A673 (cell line): Measurements from ENCODE around the gene AFAP1. TPM values are rescaled to one million over a fixed set of nuclear protein-coding genes. Genes with fewer than 3 reads are reported as not detected.

Source experiments
- BruUV-seq: library from RNA; stranded (reverse); fragments of 400-500 nt; replicated peaks from 2 replicates; lab custom pipeline; 2021; lab: Mats Ljungman, UMichigan
- CTCF ChIA-PET: fragments of 300-600 bp; sonication (Branson Sonifier 250); formaldehyde crosslinking; loops from one replicate; lab custom pipeline; 2022; ENCODE audit warnings: antibody characterized with exemption; lab: Charles Lee
- POLR2A ChIA-PET: fragments of 300-600 bp; sonication (Branson Sonifier 250); formaldehyde crosslinking; loops from one replicate; lab custom pipeline; 2022; ENCODE audit warnings: antibody characterized with exemption; ENCODE audit not compliant: low non-redundant PET; lab: Charles Lee
- DNase-seq: peaks from one replicate; pipeline ENCODE4 v3.0.0-alpha.2; 2015; ENCODE audit warnings: low spot score
- H3K27ac ChIP-seq: fragments of 200-600 bp; sonication (generic); 2 replicates; pipeline ENCODE4 v1.5.1; 2016; ENCODE audit warnings: mixed run types, low read depth, mild to moderate bottlenecking, mixed read lengths, antibody characterized with exemption, low read length; ENCODE audit not compliant: poor library complexity, severe bottlenecking
- H3K27me3 ChIP-seq: fragments of 200-600 bp; sonication (generic); replicated peaks from 2 replicates; pipeline ENCODE4 v1.6.1; 2017; ENCODE audit warnings: mixed run types, low read depth, mild to moderate bottlenecking, mixed read lengths, antibody characterized with exemption, low read length; ENCODE audit not compliant: insufficient read depth, poor library complexity
- H3K36me3 ChIP-seq: fragments of 200-600 bp; sonication (generic); 2 replicates; pipeline ENCODE4 v1.6.1; 2016; ENCODE audit warnings: mixed run types, mild to moderate bottlenecking, mixed read lengths, antibody characterized with exemption, low read length; ENCODE audit not compliant: insufficient read depth, poor library complexity, severe bottlenecking
- H3K4me1 ChIP-seq: fragments of 200-600 bp; sonication (generic); 2 replicates; pipeline ENCODE4 v1.6.1; 2017; ENCODE audit warnings: mixed run types, mild to moderate bottlenecking, mixed read lengths, antibody characterized with exemption, low read length; ENCODE audit not compliant: insufficient read depth, poor library complexity, severe bottlenecking
- H3K4me3 ChIP-seq: fragments of 200-600 bp; sonication (generic); 2 replicates; pipeline ENCODE4 v1.5.1; 2016; ENCODE audit warnings: low read depth, mixed run types, mild to moderate bottlenecking, mixed read lengths, low read length; ENCODE audit not compliant: poor library complexity, severe bottlenecking
- H3K9me3 ChIP-seq: fragments of 200-600 bp; sonication (generic); 2 replicates; pipeline ENCODE4 v1.6.1; 2016; ENCODE audit warnings: mixed run types, low read depth, mild to moderate bottlenecking, mixed read lengths, antibody characterized with exemption, low read length; ENCODE audit not compliant: poor library complexity, severe bottlenecking
- EZH2 ChIP-seq: fragments of 200-600 bp; sonication (generic); IDR thresholded peaks from 2 replicates; pipeline ENCODE4 v1.6.1; 2017; ENCODE audit warnings: borderline replicate concordance, low read depth, mild to moderate bottlenecking, mixed read lengths, antibody characterized with exemption, low read length; ENCODE audit not compliant: poor library complexity, severe bottlenecking
- intact Hi-C: fragments of 100-400 bp; cut with micrococcal nuclease; formaldehyde crosslinking; loops from one replicate; pipeline ENCODE4 v1.10.0; 2022; ENCODE audit not compliant: unreplicated experiment
- total RNA-seq: library from RNA; stranded (reverse); gene quantifications from 2 replicates; pipeline ENCODE4 v1.2.3, GENCODE V29; 2021
- TF ChIP-seq, protein P1 (sequence below): fragments of 300-800, 200-600 bp; sonication (generic); conservative IDR thresholded peaks from 2 replicates; pipeline ENCODE4 v1.5.1; 2017; ENCODE audit warnings: low read depth, mild to moderate bottlenecking, antibody characterized with exemption, low read length, moderate library complexity, mixed read lengths

Gene AFAP1
- total RNA-seq, 1 experiment from 2014 or later: 42.6 TPM

DNA sequence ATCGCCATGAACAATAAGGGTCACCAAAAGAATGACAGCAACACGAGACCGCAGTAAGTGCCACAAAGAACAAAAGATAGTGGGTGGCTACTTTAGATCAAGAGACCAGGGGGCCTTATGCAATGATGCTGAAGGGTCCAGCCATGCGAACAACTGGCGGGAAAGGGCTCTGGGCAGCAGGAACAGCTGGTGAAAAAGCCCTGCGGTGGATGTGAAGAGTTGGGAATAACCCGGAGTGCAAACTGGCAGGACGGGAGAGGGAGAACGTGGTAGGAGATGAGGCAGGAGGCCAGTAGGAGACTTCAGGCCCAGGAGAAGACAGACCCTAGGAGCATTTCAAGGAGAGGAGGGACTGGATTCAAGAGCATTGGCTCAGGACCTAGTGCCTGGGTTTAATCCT, 120.2 kb downstream of the AFAP1 start:
- no peaks in the 10 kb centered on the region for H3K27me3 ChIP-seq
- H3K4me1 ChIP-seq: peaks cover 16% of the 10 kb centered on the region
- no peaks in the 10 kb centered on the region for H3K9me3 ChIP-seq
- no TSS peak for BruUV-seq
- ChIA-PET CTCF (no interaction called here), POLR2A (no interaction called here)
- intact Hi-C loops: no loop called here
- no peak overlapping the region for H3K27ac ChIP-seq
- no peak overlapping the region for H3K4me3 ChIP-seq
- no peak for TF ChIP-seq EZH2
- TF ChIP-seq, protein P1, sequence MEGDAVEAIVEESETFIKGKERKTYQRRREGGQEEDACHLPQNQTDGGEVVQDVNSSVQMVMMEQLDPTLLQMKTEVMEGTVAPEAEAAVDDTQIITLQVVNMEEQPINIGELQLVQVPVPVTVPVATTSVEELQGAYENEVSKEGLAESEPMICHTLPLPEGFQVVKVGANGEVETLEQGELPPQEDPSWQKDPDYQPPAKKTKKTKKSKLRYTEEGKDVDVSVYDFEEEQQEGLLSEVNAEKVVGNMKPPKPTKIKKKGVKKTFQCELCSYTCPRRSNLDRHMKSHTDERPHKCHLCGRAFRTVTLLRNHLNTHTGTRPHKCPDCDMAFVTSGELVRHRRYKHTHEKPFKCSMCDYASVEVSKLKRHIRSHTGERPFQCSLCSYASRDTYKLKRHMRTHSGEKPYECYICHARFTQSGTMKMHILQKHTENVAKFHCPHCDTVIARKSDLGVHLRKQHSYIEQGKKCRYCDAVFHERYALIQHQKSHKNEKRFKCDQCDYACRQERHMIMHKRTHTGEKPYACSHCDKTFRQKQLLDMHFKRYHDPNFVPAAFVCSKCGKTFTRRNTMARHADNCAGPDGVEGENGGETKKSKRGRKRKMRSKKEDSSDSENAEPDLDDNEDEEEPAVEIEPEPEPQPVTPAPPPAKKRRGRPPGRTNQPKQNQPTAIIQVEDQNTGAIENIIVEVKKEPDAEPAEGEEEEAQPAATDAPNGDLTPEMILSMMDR: no peak
- peaks cover 14% of the 10 kb centered on the region for H3K36me3 ChIP-seq
- DNase-seq: no peak

DNA sequence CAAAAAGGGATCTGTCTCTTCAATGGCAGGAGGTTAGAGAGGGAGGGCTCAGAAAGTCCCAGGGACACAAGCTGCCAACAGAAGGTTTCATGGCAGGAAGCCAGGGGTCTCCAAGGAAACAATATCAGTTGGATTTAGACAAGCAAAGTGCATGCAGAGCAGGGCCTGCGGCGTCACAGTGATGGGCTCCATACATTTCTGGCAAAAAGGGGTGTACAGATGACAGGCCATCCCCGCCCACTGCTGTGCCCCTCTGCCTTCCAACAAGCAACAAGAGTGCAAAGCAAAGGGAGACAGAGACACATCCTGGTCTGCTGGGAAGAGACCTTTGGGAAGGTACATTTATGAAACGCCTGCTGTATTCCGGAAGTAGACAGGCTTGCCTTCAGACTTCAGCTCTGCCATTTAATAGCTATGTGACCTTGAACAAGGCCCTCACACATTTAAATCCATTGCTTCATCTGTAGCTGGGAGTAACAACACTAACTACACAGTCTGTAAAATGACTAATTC, 121.2 kb downstream of the AFAP1 start:
- no TSS peak for BruUV-seq
- Histone ChIP-seq H3K27me3 (no peaks in the 10 kb centered on the region), H3K27ac (peak overlapping the region; percentile 39), H3K9me3 (no peaks in the 10 kb centered on the region), H3K36me3 (peaks cover 14% of the 10 kb centered on the region), H3K4me3 (no peak overlapping the region), H3K4me1 (peaks cover 16% of the 10 kb centered on the region)
- TF ChIP-seq, protein P1: no peak
- TF ChIP-seq EZH2: no peak
- CTCF ChIA-PET: interaction anchor here (1.2 to 1.4 kb wide), 2 partner anchors 14 to 16 kb away, joined by 3 to 5 read pairs; no protein-coding TSS in a partner anchor
- intact Hi-C loops: no loop called here
- DNase-seq: peak; percentile 49
- POLR2A ChIA-PET: no interaction called here

DNA sequence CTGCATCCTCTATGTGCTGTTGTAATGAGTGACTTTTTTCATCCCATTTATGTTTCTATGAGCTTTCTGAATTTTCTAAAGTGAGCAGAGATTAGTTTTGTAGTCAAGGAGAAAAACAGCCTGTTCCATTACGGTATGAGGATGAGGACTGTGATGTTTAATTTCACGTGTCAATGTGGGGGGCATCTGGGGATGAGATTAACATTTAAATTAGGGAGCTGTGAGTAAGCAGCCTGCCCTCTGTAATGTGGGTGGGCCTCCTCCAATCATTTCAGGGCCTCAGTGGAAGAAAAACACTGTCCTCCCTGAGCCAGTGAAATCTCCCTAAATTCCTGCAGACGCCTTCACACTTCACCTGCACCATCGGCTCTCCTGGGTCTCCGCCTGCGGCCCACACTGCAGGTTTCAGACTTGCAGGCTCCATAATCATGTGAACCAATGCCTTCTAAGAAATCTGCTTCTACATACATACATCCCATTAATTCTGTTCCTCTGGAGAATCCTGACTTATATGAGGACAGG, 121.7 kb downstream of the AFAP1 start:
- POLR2A ChIA-PET: no interaction called here
- H3K27ac ChIP-seq: peak overlapping the region; percentile 39
- CTCF ChIA-PET: interaction anchor here (1.2 to 1.4 kb wide), 2 partner anchors 14 to 16 kb away, joined by 3 to 5 read pairs; no protein-coding TSS in a partner anchor

More for the DNA sequence above, 121.7 kb downstream of the AFAP1 start:
- peaks cover 16% of the 10 kb centered on the region for H3K4me1 ChIP-seq
- no peaks in the 10 kb centered on the region for H3K9me3 ChIP-seq
- H3K27me3 ChIP-seq: no peaks in the 10 kb centered on the region
- H3K36me3 ChIP-seq: peaks cover 14% of the 10 kb centered on the region
- DNase-seq: no peak
- intact Hi-C loops: no loop called here
- H3K4me3 ChIP-seq: no peak overlapping the region
- TF ChIP-seq EZH2: no peak
- TF ChIP-seq, protein P1: no peak
- no TSS peak for BruUV-seq
